GM21528 (cell line): ENCODE data around the gene EIF4B.

Source experiments
- ATAC-seq: cut with Tn5 transposase; IDR thresholded peaks from one replicate; pipeline ENCODE4 v1.9.1; 2021; ENCODE audit warnings: mild to moderate bottlenecking, moderate library complexity; ENCODE audit not compliant: unreplicated experiment, low FRiP score

Gene EIF4B

DNA sequence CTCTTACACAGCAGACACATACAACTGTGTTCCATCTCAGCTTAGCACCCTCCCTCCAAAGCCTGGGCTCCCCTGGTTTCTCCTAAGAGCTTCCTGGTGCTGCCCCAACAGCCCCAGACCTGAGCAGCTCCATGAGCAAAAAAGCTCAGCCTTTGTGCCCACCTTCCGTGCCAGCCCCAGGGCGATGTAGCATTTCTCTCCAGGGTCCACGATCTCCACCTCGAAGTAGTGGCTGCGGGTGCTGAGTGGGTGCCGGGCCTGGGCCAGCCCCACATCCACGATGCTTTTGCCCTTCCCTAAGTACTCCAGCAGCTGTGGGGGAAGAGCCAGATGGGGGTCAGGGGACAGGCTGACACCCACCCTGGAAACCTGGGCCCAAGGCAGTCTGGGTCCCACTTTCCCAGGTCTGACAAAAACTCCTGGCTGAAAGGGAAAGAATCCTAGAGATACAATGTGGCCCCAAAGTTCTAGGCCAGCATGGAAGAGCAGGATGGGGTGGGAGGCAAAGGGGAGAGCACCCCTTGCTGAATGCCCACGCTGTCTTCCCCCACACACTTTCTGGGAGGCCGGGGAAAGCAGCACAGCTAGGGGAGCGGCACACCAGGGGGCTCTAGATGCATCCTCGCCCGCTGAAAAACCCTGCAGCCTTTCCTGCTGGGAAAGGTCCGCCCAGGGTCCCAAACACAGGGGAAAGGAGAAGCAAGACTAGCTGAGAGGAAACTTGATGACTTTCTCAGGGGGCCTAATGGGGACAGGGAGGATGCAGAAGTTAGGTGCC lies 61.9 kb downstream of the EIF4B start:
- no peak for ATAC-seq

DNA sequence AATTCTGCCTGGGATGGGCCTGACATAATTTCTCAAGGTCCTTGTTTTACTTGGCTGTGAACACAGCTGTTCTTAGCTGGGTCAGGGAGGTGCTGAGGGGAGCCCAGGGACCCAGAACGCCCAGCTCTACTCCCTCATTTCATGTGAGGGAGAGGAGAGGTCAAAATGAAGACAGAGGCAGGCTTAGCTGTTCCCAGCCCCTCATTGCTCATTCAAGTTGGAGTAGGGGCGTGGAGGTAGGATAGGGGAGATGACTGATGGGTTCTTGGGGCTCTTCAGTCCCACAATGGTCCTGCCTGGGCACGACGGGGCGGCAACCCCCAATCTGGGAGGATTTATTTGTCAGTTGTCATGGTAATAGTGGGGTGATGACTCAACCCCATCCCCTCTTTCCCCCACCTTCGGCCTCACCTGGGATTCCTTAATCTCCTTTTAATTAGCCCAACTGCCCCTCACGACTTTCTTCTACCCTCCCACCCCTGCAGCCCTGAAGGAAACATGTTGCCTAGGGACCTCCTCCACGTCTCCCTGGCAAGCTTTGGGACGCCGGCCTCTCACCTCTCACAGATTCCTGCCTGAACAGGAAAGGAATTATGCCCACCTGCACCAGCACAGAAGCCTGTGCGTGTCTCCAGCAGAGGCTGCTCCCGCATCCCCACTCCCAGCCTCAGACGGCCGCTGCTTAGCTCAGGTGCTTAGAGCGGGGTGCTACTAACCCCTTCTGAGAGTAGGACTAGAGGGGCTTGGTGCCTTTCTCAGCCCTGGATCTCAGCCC lies 62.7 kb downstream of the EIF4B start:
- no peak for ATAC-seq

DNA sequence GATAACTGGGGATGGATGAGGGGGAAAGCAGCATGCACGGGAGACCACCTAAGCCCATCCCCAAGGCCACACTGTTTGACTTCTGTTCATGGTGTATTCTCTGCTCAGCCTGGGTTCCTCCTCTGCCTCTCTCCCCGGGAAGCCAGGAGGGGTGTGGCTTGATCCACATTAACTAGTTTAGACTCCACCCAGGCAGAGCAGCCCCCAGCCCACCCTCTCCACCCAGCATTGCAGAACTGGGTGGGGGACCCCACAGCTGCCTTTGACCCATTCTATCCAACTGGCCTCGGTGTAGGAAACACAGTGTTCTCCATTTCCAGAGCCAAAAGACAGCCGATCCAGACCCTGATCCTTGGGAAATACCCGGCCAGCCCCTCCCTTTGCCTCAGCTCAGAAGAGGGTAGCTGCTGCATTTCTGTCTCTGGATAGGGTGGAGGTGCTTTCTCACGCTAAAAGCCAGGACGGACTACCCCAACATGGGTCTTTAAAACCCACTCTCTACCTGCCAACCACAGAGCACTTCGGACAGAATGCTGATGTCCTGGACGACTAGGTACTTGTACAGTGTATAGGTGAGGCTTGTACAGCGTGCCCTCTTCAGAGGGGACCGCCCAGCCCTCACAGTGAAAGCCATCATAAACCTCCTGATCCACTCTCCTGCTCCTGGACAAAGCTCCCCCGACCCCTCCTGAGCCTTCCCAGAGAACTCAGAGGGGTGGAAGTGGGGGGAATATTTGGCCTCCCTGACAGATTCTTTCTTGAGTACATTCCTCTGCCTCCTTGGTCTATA lies 63.6 kb downstream of the EIF4B start:
- ATAC-seq, result no peak

DNA sequence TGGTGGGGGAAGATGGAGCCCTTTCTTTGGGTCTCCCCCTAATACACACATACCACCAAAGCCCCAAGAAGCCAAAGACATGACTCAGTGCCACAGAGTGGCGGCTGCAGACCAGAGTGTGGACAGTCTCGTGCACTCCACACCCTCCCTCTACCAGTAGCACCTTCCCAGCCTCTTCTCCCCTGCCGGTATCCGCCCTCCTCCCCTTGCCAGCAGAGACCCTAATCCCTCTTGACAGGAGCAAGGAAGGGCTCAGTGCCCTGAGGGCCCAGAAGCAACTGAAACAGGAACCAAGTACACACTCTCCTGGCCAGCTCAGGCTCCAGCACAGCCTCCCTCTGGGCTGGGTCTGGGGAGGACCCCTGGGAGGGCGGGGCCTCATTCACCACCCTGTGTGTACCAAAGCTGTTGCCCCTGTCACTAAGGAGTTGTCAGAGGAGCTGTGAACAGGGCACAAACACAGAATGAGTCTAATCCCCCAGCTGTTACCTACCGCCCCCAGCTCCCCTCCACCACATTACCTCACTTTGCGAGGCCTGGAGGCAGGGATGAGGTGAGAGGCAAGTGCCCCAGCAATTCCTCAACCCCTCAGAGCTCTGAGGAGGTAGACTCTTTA lies 64.7 kb downstream of the EIF4B start:
- no peak for ATAC-seq

DNA sequence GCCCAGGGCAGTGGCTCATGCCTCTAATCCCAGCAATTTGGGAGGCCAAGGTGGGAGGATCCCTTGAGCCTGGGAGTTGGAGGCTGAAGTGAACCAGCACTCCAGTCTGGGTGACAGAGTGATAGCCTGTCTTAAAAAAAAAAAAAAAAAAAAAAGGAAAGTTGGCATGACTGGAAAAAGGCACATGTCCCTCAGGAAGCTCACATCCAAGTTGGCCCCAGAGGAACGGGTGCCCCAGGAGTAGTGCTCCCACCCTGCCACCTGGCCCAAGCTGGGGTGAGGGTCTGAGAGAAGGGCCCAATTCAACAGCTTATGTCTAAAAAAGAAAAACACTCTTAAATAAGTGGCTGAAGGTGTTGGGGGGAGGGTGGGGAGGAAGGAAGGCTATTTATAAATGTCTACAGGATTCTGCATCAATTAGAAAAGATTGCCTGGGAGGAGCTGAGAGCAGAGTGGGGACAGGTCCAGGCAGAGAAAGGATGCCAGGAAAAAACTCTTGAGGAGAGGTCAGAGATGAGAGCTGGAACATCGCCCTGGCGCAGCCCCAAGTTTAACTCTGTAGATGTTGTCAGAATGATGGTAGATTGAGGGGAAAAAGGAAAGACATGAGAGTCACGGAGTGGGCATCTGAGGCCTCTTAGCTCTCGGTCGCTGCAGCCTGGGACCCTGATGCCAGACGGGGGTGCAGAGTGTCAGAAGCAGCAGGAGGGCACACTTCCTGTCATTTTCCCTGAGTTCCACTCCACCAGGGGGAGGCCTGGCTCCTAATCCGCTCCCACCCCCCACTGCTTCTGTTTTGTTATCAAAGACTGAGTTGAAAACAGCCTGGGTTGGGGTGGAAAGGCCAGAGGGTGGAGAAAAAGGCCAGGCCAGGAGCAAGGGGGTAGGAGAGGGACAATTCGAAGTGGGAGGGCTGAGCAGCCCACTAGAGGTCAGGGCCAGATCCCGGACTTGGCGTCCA lies 65.6 kb downstream of the EIF4B start:
- ATAC-seq, result no peak

DNA sequence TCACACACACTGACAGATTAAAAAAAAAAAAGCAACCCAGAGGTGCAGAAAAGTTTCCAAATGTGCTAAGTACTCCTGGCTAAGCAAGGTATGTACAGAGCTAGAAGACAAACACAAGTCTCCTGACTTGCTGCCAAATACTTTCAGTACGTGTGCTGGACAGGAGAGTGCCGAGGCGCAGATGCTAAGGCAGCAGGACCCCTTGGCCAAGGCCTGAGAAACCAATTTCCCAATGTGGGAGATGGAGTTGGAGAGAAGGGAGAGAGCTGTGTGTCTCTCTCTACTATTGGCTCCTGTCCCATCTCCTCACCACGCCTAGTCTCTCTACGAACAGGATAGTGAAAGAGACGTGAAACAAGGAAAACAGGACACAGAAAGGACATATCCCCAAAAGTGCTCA lies 67.6 kb downstream of the EIF4B start:
- ATAC-seq, result no peak

DNA sequence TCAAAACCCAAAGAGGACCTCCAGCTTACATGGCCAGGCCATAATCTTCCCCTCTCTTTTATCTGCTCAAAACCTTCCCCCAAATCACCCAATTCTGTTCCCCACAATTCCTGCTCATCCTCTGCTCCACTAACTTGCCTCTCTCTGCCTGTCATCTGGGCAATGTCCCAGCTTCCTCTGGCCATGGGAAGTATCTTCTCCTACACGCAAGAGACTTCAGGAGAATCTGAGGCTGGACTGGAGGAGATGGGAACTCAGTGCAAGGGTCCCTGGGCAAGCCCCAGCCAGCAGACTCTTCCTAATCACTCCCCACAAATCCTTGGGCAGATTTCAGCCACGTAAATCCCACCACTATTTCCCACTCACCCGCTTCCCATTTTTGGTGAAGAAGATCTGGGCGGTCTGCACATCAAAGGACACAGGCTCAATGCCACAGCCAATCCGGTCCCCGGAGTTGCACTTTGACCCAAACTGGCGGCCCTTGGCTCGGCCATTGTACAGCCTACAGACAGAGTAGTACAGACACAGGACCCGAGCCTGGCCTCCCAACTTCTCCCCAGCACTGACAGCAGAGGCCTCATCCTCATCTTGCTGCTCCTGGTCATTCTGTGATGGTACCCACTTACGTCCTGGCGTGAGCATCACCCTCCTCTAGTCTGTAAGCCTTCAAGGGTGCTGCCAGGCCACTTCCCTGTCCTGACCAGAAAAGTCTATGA lies 68.2 kb downstream of the EIF4B start:
- ATAC-seq, result no peak

DNA sequence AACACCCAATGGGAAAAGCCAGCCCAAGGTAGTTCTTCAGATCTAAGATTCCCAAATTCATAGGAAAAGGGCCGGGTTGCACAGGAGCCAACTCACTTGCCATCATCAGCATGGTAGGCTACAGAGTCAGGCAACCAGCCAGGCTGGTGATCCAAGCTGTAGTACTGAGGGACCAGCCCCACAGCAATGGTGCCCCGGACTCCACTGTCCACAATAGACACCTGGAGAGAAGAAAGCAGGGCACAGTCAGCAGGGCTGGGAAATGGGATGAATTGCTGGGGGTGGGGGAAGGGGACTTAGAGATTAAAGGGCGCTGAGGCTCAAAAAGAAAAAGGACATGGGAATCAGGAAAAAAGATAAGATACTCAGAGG lies 68.7 kb downstream of the EIF4B start:
- no peak for ATAC-seq

DNA sequence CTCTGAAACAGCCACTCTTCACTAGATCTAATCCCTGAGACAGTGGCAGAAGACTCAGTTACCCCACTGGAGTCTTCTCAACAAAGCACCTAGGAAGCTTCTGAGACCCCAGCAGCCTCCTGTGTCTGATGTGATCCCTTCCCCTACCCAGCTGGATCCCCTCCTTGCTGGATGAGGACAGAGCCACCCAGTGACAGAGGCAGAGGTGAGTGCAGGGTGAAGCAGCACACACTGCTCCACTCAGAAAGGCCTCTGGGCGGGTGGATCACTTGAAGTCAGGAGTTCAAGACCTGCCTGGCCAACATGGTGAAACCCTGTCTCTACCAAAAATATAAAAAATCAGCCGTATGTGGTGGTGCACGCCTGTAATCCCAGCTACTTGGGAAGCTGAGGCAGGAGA lies 70.2 kb downstream of the EIF4B start:
- no peak for ATAC-seq

DNA sequence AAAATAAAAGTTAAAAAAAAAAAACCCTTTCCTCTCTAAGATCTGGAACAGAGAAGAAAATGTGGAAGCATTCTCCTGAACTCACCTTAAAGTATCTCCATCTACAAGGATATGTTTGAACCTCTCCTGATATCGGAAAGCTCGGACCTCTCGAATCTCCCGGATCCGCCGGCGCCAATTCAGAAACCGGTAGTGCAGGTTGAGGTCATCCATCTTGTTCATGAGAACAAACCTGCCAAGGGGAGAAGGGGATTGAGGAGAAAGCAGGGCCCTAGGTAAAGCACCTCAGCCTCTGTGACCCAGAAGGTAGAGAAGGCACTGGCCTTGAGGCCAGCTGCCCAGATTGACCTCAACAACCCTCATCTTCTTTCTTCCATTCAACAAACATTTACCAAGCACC lies 70.8 kb downstream of the EIF4B start:
- no peak for ATAC-seq

DNA sequence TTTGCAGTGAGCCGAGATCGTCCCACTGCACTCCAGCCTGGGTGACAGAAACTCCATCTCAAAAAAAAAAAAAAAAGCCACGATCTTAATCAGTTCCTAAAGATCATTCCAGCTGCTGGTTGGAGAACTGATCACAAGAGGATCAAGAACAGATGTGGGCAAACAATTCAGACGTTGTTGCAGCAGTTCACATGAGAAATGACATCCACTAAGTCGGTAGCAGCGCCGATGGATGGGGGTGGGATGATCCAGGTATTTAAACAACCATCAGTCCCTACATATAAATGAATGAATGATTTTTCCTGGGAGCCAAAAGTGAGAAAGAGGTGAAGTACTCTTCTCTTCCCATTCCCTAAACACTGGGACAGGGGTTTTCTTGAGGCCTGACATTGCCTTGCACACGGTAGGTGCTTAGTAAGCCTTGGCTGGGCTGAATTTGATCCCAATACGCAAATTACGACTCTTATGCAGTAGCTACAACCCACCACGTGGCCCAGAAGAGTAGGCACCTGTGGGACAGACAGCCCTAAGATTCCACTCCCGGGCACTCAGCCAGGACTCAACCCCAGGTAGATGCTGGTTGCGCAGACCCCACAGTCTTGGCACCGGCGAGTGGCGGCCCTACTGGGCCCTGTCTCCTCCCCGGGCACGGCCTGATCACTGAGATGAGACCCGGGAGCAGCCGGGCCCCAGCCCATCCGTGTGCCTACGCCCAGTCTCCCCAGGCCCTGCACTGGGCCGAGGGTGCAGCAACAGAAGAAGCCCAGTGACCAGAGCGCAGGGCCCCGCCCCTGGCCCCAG lies 72.4 kb downstream of the EIF4B start:
- ATAC-seq, result no peak

DNA sequence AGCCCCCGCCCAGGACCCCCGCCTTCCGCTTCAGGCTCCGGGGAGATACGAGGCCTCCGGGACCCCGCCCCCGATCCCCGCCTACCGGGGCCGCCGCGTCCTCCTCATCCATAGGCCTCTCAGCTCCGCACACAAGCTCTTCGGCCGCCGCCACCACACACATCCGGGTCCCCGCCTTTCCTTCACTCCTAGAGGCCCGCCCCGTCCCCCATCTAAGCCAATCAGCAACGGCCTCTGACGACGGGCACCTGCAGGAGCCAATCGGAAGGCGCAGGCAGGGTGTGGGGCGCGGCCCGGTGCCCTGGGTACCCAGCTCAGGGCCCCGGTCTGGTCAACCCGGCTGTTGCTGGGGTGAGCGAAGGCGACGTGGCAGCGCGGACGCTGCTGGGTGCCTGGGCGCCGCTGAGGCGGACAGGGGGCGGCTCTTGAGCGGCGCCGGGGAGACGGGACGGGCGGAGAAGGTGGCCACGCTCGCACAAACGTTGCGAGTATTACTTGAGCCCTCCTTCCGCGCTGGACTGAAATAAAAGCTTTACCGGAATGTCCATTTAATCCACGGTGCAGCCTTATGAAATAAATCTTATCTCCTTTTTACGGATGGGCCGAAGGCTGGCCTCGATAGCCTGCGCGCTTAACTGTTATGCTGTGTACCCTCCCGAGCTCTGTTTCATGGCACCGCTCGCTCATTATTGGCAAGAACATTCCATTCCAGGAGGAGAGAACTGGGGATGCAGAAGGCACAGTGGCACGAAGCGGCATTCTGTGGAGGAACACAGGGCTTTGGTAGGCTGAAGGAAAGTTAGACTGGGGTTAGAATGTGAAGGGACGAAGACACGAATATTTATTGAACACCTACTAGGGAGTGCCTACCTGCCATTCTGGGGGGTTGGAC lies 73.2 kb downstream of the EIF4B start, which contains the start of gene SPRYD3:
Gene SPRYD3, minus strand, starts transcription at position 165 of the 892 bp plus-strand sequence. Its CDS starts 57 bp downstream, at position 108.
- peak; percentile 95 for ATAC-seq

DNA sequence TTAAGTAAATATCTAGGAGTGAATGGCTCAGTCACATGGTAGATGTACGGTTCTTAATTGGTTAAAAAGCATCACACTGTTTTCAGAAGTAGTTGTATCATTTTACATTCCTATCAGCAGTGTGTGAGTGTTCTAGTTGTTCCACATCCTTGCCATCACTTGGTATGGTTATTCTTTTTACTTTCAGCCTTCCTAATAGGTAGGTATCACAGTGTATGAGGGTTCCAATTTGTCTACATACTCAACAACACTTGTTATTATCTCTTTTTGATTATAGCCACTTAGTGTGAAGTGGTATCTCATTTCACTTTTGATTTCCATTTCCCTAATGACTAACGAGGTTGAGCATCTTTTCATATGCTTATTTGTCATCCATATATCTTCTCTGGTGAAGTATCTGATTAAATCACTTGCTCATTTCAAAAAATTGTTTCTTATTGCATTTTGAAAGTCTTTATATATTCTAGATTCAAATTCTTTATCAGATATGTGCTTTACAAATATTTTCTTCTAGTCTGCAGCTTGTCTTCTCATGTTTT lies 76.5 kb downstream of the EIF4B start:
- no peak for ATAC-seq

DNA sequence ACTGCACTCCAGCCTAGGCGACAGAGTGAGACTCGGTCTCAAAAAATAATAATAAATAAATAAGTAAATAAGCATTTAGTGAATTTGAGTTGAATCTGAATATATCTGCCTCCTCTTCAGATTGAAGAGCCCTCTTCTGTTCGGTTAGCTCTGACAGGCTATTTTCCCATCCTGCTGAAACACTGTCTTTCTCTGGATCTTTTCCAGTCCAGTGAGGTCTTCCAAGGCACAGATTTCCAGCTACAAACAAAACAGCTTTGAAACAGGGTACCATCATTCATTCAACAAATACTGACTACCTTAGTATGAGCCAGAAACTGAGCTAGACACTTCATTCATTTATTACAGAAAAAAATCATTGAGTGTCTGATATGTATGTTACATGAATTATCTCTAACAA lies 80.1 kb downstream of the EIF4B start:
- no peak for ATAC-seq

DNA sequence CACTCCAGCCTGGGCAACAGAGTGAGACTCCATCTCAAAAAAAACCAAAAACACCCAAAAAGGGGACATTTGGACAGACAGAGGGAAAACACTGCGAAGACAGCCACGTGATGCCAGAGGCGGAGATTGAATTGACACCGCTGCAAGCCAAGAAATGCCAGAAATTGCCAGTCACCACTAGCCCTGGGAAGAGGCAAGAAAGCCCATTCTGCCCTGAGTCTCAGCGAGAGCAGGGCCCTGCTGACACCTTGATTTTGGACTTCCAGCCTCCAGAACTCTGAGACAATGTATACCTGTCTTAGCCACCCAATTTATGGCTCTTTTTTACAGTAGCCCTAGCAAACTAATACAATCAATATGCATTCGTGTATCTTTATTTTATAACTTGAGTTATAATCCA lies 83.8 kb downstream of the EIF4B start:
- no peak for ATAC-seq

DNA sequence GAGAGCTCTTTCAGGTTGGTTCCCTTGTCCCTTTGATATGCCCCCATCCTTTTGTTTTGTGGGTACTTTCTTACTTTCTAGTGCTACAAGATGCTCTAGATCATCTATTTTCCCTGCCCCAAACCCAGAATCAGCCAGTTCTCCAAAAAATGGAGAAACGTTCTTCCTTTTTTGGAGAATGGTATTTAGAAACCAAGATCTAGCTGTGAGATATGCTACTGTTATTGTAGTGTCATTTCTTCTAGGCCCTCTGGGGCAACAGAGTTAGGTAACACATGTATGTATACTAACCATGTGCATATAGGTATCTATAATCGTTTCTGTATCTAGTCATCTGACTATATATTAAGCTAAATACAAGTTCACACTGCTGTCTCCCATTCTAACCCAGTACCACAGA lies 84.3 kb downstream of the EIF4B start:
- no peak for ATAC-seq

DNA sequence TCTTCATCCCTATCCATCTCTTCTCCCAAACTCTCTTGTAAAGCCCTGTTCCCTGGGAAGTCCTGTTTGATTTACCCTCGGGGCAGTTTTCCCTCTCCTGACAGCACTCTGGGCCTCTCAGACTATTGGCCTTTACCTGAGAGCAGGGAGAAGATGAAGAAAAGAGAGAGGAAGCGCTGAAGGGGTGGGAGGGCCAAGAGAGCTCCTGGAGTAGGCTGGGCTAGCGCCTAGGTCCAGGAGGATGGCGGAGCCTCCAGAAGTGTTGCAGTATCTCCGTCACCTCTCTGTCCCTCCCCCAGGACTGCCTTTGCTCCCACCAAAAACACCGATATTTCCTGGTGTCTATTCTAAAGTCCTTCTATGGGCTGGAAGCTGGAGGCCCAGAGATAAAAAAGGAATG lies 85.5 kb downstream of the EIF4B start:
- no peak for ATAC-seq
